Breast epithelium (tissue), 3 donors: ENCODE measurements around the gene DNAJB8.

Experiments used
- CTCF ChIP-seq, 3 donors: fragments of 450-650 bp; IDR thresholded peaks; one replicate each; pipeline ENCODE4 v1.5.1; 2016 to 2017; ENCODE audit warnings: antibody characterized with exemption in 3 of 3, mild to moderate bottlenecking in 3 of 3, moderate library complexity in 3 of 3
- POLR2A ChIP-seq: fragments of 450-650 bp; IDR thresholded peaks from one replicate; pipeline ENCODE4 v1.6.1; 2016; ENCODE audit warnings: antibody characterized with exemption, mild to moderate bottlenecking, moderate library complexity
- POLR2AphosphoS5 ChIP-seq, 3 donors: sonication (generic); formaldehyde crosslinking; IDR thresholded peaks; one replicate each; pipeline ENCODE4 v1.6.1; 2017; ENCODE audit warnings: antibody characterized with exemption in 3 of 3

GRCh38 chr3:128425846-128426127 is 40.9 kb downstream of the DNAJB8 start:
- TF ChIP-seq POLR2AphosphoS5 (IDR thresholded peaks at IDR 0.05) = no peak
- TF ChIP-seq CTCF (IDR thresholded peaks at IDR 0.05) = no peak
- no peak for TF ChIP-seq POLR2A
